ENCODE measurements around the gene PTPRN2.
"Not testable (repeated sequence)": the region's sequence is repeated elsewhere in the genome, so short reads cannot be mapped to it uniquely, and the experiment has no call there.

Gene PTPRN2

DNA sequence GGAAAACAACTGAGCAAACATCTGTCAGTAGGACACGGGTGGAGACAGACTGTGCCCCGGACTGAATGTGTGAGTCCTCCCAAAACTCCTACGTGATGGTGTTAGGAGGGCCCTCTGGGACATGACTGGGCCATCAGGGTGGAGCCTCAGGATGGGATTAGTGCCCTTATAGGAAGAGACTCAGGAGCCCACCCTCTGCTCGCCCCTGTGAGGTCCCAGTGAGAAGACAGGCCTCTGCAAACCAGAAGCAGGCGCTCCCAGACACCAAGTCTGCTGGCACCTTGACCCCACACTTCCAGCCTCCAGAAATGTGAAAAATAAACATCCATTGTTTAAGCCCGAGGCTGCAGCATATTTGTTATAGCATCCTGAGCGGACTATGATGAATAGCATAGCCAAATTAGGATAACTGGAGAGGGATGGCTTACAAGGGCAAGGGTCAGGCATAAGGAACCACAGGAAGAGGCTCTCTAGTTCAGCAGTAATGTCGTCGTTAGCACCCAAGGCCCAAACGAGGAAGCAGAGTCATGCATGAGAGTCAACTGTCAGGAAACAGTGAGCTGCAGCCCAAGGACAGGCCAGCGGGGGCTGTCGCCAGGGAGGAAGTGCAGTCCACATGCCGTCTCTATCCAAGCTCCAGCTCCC lies 50.6 kb downstream of the PTPRN2 start:
- WGBS, 2 donors (ENCODE audit: extremely low coverage in 2 of 2, insufficient read length in 2 of 2, insufficient replicate concordance in 1 of 2) = no CpG with 5 or more reads among the region's 13 CpGs

DNA sequence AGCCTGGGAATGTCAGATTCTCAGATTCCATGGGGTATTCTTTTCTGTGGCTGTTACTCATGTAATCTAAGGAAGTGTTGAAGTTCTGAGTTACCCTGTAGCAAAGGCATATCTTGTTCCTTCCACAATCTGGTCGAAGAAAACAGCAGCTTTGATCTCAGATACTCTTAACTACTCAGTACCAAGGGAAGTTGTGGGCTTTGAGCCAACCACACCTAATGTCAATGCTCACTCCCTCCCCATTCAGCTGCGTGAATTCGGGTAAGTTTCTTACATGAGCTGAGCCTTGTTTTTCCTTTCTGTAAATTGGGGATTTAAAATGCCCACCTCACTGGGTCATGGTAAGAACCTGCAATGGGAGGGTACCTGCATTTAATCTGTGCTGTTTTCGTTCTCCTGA lies 52.5 kb downstream of the PTPRN2 start:
- H3K4me2 ChIP-seq (ENCODE audit: insufficient read depth, low read length, poor library complexity, severe bottlenecking) = no peak overlapping the region
- no peaks in the 10 kb centered on the region for H3K79me1 ChIP-seq (ENCODE audit: low read depth, low read length)
- peaks cover 0 to 4% of the 10 kb centered on the region in 2 donors for H3K4me1 ChIP-seq (ENCODE audit: control insufficient read depth in 2 of 2, insufficient read depth in 1 of 2, low read depth in 1 of 2, low read length in 2 of 2)
- H3K27me3 ChIP-seq (ENCODE audit: control insufficient read depth in 3 of 3, insufficient read depth in 3 of 3, low read depth in 1 of 3, low read length in 3 of 3) = peaks cover 0 to 5% (median 0%) of the 10 kb centered on the region in 3 experiments
- no CpG with 5 or more reads among the region's 4 CpGs for WGBS, 2 donors (ENCODE audit: extremely low coverage in 2 of 2, insufficient read length in 2 of 2, insufficient replicate concordance in 1 of 2)
- no peak for DNase-seq (ENCODE audit: low spot score)
- H2AFZ ChIP-seq (ENCODE audit: low read length) = no peak overlapping the region
- no peaks in the 10 kb centered on the region for H3K36me3 ChIP-seq (replicated peaks in 1 of 2; ENCODE audit: control insufficient read depth in 2 of 2, insufficient read depth in 2 of 2, low read length in 2 of 2)
- no peak overlapping the region for H2BK15ac ChIP-seq (ENCODE audit: low read length)
- H2BK120ac ChIP-seq (ENCODE audit: low read depth, low read length) = no peak overlapping the region
- H3K9me3 ChIP-seq (replicated peaks in 1 of 2; ENCODE audit: control insufficient read depth in 2 of 2, insufficient read depth in 1 of 2, low read depth in 1 of 2, low read length in 2 of 2) = peaks cover 0 to 6% of the 10 kb centered on the region in 2 donors
- no peak overlapping the region for H3K23ac ChIP-seq (ENCODE audit: low read depth, low read length, poor library complexity)
- H3K9ac ChIP-seq (ENCODE audit: low read depth, low read length, poor library complexity) = no peak overlapping the region
- no peak overlapping the region for H3K4ac ChIP-seq (ENCODE audit: low read length)
- H4K8ac ChIP-seq (ENCODE audit: low read depth, low read length) = no peak overlapping the region
- no peak overlapping the region for H3K27ac ChIP-seq (replicated peaks; ENCODE audit: low read length)
- H3K4me3 ChIP-seq (ENCODE audit: low read length in 2 of 2) = no peak overlapping the region
- H4K91ac ChIP-seq (ENCODE audit: low read depth, low read length, poor library complexity) = no peak overlapping the region
- H2BK12ac ChIP-seq (ENCODE audit: low read length) = no peak overlapping the region
- H3K18ac ChIP-seq (ENCODE audit: low read length) = no peak overlapping the region
- H3K14ac ChIP-seq (ENCODE audit: low read length) = no peak overlapping the region
- H2AK5ac ChIP-seq (ENCODE audit: low read depth, low read length) = no peak overlapping the region
- H2BK5ac ChIP-seq (ENCODE audit: low read length) = no peak overlapping the region

More for the DNA sequence above, 50.6 kb downstream of the PTPRN2 start:
- Histone ChIP-seq H3K4me1 (ENCODE audit: control insufficient read depth in 2 of 2, insufficient read depth in 1 of 2, low read depth in 1 of 2, low read length in 2 of 2) (peaks cover 0 to 4% of the 10 kb centered on the region in 2 donors), H3K4me2 (ENCODE audit: insufficient read depth, low read length, poor library complexity, severe bottlenecking) (no peak overlapping the region), H3K14ac (ENCODE audit: low read length) (no peak overlapping the region), H3K18ac (ENCODE audit: low read length) (no peak overlapping the region), H2BK15ac (ENCODE audit: low read length) (no peak overlapping the region), H3K23ac (ENCODE audit: low read depth, low read length, poor library complexity) (peak overlapping the region; percentile 39), H4K8ac (ENCODE audit: low read depth, low read length) (no peak overlapping the region), H3K36me3 (replicated peaks in 1 of 2; ENCODE audit: control insufficient read depth in 2 of 2, insufficient read depth in 2 of 2, low read length in 2 of 2) (no peaks in the 10 kb centered on the region), H3K4ac (ENCODE audit: low read length) (peak overlapping the region; percentile 44), H3K27ac (replicated peaks; ENCODE audit: low read length) (no peak overlapping the region), H3K4me3 (ENCODE audit: low read length in 2 of 2) (no peak overlapping the region), H3K27me3 (ENCODE audit: control insufficient read depth in 3 of 3, insufficient read depth in 3 of 3, low read depth in 1 of 3, low read length in 3 of 3) (no peaks in the 10 kb centered on the region), H3K9me3 (replicated peaks in 1 of 2; ENCODE audit: control insufficient read depth in 2 of 2, insufficient read depth in 1 of 2, low read depth in 1 of 2, low read length in 2 of 2) (peaks cover 0 to 6% of the 10 kb centered on the region in 2 donors), H2AK5ac (ENCODE audit: low read depth, low read length) (peak overlapping the region; percentile 59), H2BK5ac (ENCODE audit: low read length) (no peak overlapping the region), H3K9ac (ENCODE audit: low read depth, low read length, poor library complexity) (no peak overlapping the region), H2AFZ (ENCODE audit: low read length) (no peak overlapping the region), H3K79me1 (ENCODE audit: low read depth, low read length) (no peaks in the 10 kb centered on the region), H2BK120ac (ENCODE audit: low read depth, low read length) (no peak overlapping the region), H2BK12ac (ENCODE audit: low read length) (no peak overlapping the region), H4K91ac (ENCODE audit: low read depth, low read length, poor library complexity) (no peak overlapping the region)
- DNase-seq (ENCODE audit: low spot score) = no peak

DNA sequence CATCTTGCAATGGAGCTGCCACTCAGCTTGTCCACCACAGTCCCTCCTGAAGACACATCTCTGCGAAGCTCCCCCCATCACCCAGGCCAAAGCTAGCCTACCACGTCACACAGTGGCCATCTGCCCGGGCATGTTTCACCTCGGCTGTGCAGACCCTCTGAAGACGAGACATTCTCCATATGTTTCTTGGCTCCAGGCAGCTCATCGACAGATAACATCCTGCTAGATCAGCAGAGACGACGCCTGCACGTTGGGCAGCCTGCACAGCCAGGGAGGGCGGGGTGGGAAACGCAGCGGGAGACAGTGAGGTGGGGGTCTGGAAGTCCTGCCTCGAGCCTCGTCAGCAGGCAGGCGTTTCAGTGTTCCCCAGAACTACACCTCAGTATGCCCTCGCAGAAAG lies 53.0 kb downstream of the PTPRN2 start:
- H3K18ac ChIP-seq (ENCODE audit: low read length) = peak overlapping the region; percentile 65
- no peaks in the 10 kb centered on the region for H3K79me1 ChIP-seq (ENCODE audit: low read depth, low read length)
- H3K36me3 ChIP-seq (replicated peaks in 1 of 2; ENCODE audit: control insufficient read depth in 2 of 2, insufficient read depth in 2 of 2, low read length in 2 of 2) = no peaks in the 10 kb centered on the region
- DNase-seq (ENCODE audit: low spot score) = no peak
- peaks cover 0 to 8% of the 10 kb centered on the region in 2 donors for H3K9me3 ChIP-seq (replicated peaks in 1 of 2; ENCODE audit: control insufficient read depth in 2 of 2, insufficient read depth in 1 of 2, low read depth in 1 of 2, low read length in 2 of 2)
- no peak overlapping the region for H3K4me2 ChIP-seq (ENCODE audit: insufficient read depth, low read length, poor library complexity, severe bottlenecking)
- no peak overlapping the region for H3K4me3 ChIP-seq (ENCODE audit: low read length in 2 of 2)
- H2AFZ ChIP-seq (ENCODE audit: low read length) = no peak overlapping the region
- H2BK12ac ChIP-seq (ENCODE audit: low read length) = no peak overlapping the region
- no peak overlapping the region for H3K27ac ChIP-seq (replicated peaks; ENCODE audit: low read length)
- H3K23ac ChIP-seq (ENCODE audit: low read depth, low read length, poor library complexity) = peak overlapping the region; percentile 17
- H2BK5ac ChIP-seq (ENCODE audit: low read length) = no peak overlapping the region
- no peak overlapping the region for H3K4ac ChIP-seq (ENCODE audit: low read length)
- H3K9ac ChIP-seq (ENCODE audit: low read depth, low read length, poor library complexity) = no peak overlapping the region
- H3K27me3 ChIP-seq (ENCODE audit: control insufficient read depth in 3 of 3, insufficient read depth in 3 of 3, low read depth in 1 of 3, low read length in 3 of 3) = peaks cover 0 to 5% (median 0%) of the 10 kb centered on the region in 3 experiments
- no peak overlapping the region for H2BK120ac ChIP-seq (ENCODE audit: low read depth, low read length)
- no peak overlapping the region for H2BK15ac ChIP-seq (ENCODE audit: low read length)
- H4K91ac ChIP-seq (ENCODE audit: low read depth, low read length, poor library complexity) = no peak overlapping the region
- peaks cover 0 to 4% of the 10 kb centered on the region in 2 donors for H3K4me1 ChIP-seq (ENCODE audit: control insufficient read depth in 2 of 2, insufficient read depth in 1 of 2, low read depth in 1 of 2, low read length in 2 of 2)
- WGBS, 2 donors (ENCODE audit: extremely low coverage in 2 of 2, insufficient read length in 2 of 2, insufficient replicate concordance in 1 of 2) = no CpG with 5 or more reads among the region's 16 CpGs
- no peak overlapping the region for H3K14ac ChIP-seq (ENCODE audit: low read length)
- H4K8ac ChIP-seq (ENCODE audit: low read depth, low read length) = no peak overlapping the region
- peak overlapping the region; percentile 36 for H2AK5ac ChIP-seq (ENCODE audit: low read depth, low read length)

DNA sequence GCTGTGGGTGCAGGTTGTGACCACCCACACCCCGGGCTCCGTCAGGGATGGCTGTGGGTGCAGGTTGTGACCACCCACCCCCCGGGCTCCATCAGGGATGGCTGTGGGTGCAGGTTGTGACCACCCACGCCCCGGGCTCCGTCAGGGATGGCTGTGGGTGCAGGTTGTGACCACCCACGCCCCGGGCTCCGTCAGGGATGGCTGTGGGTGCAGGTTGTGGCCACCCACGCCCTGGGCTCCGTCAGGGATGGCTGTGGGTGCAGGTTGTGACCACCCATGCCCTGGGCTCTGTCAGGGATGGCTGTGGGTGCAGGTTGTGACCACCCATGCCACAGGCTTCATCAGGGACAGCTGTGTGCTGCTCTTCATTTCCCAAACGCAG lies 53.5 kb downstream of the PTPRN2 start:
- not testable (repeated sequence) for H2AFZ ChIP-seq (ENCODE audit: low read length); H3K9me3 ChIP-seq (replicated peaks in 1 of 2; ENCODE audit: control insufficient read depth in 2 of 2, insufficient read depth in 1 of 2, low read depth in 1 of 2, low read length in 2 of 2); H3K4me1 ChIP-seq (ENCODE audit: control insufficient read depth in 2 of 2, insufficient read depth in 1 of 2, low read depth in 1 of 2, low read length in 2 of 2); H2BK15ac ChIP-seq (ENCODE audit: low read length); H3K4ac ChIP-seq (ENCODE audit: low read length); H3K18ac ChIP-seq (ENCODE audit: low read length); H3K4me2 ChIP-seq (ENCODE audit: insufficient read depth, low read length, poor library complexity, severe bottlenecking); H3K79me1 ChIP-seq (ENCODE audit: low read depth, low read length); H2BK120ac ChIP-seq (ENCODE audit: low read depth, low read length); DNase-seq (ENCODE audit: low spot score); H2BK12ac ChIP-seq (ENCODE audit: low read length); H3K14ac ChIP-seq (ENCODE audit: low read length); H3K27ac ChIP-seq (replicated peaks; ENCODE audit: low read length); H4K91ac ChIP-seq (ENCODE audit: low read depth, low read length, poor library complexity); H2BK5ac ChIP-seq (ENCODE audit: low read length); H3K4me3 ChIP-seq (ENCODE audit: low read length in 2 of 2); H3K27me3 ChIP-seq (ENCODE audit: control insufficient read depth in 3 of 3, insufficient read depth in 3 of 3, low read depth in 1 of 3, low read length in 3 of 3); H4K8ac ChIP-seq (ENCODE audit: low read depth, low read length); H3K36me3 ChIP-seq (replicated peaks in 1 of 2; ENCODE audit: control insufficient read depth in 2 of 2, insufficient read depth in 2 of 2, low read length in 2 of 2); H3K9ac ChIP-seq (ENCODE audit: low read depth, low read length, poor library complexity)
- peak overlapping the region; percentile 17 for H3K23ac ChIP-seq (ENCODE audit: low read depth, low read length, poor library complexity)
- WGBS, 2 donors (ENCODE audit: extremely low coverage in 2 of 2, insufficient read length in 2 of 2, insufficient replicate concordance in 1 of 2) = no CpG with 5 or more reads among the region's 12 CpGs
- peak overlapping the region; percentile 36 for H2AK5ac ChIP-seq (ENCODE audit: low read depth, low read length)
